Uterus (tissue), 2 donors: ENCODE results near the gene TEX2.

Experiments used
- CTCF ChIP-seq, 4 experiments: fragments of 200-600 bp in 2 of 4; fragments of 450-650 bp in 2 of 4; sonication (generic) in 2 of 4; IDR thresholded peaks; one replicate each; pipeline ENCODE4 v1.5.1; 2016 to 2019; ENCODE audit warnings: antibody characterized with exemption in 4 of 4, mild to moderate bottlenecking in 2 of 4, moderate library complexity in 1 of 4
- POLR2A ChIP-seq, 2 donors: fragments of 450-650 bp; IDR thresholded peaks; one replicate each; pipeline ENCODE4 v1.6.1; 2016; ENCODE audit warnings: antibody characterized with exemption in 2 of 2, mild to moderate bottlenecking in 1 of 2, moderate library complexity in 1 of 2

- TF ChIP-seq CTCF (IDR thresholded peaks at IDR 0.05): peak in 1 of 4 experiments; percentile 22
- peak; percentile 92 for TF ChIP-seq POLR2A (IDR thresholded peaks at IDR 0.05)
Measured at GRCh38 chr17:64129765-64130558, 133.1 kb downstream of the TEX2 start, which contains the start of gene ERN1.
